Measurements from ENCODE around the gene PCBP3. TPM values are rescaled to one million over a fixed set of nuclear protein-coding genes. Genes with fewer than 3 reads are reported as not detected.

Gene PCBP3
- total RNA-seq, 1 experiment from 2014 or later = not detected

GRCh38 chr21:45780647-45781046 lies 137.1 kb downstream of the PCBP3 start:
- ChIA-PET CTCF (no interaction called here), POLR2A (no interaction called here)
- H3K4me3 ChIP-seq (ENCODE audit: low read depth in 2 of 2, low read length in 2 of 2) = no peak overlapping the region
- no peaks in the 10 kb centered on the region for H3K4me1 ChIP-seq (ENCODE audit: control insufficient read depth, insufficient read depth, low read length)
- H3K27me3 ChIP-seq (ENCODE audit: control insufficient read depth, insufficient read depth, low read length) = peaks cover 5% of the 10 kb centered on the region; the same call in 1 of the 2 replicates
- H3K27ac ChIP-seq (ENCODE audit: low read length) = no peak overlapping the region
- BruUV-seq (replicated peaks) = no TSS peak
- intact Hi-C loops (cut with micrococcal nuclease; ENCODE audit: unreplicated experiment) (no loop called here), in situ Hi-C loops (cut with HindIII; ENCODE audit: low pct_unique_long_range_greater_than_20kb, low sequenced_read_pairs) (no loop called here)
- ATAC-seq (no peak), DNase-seq (ENCODE audit: low read depth, low spot score) (no peak)
- no peaks in the 10 kb centered on the region for H3K36me3 ChIP-seq (ENCODE audit: control insufficient read depth, insufficient read depth, low read length)
- H3K9me3 ChIP-seq (ENCODE audit: control insufficient read depth, insufficient read depth, low read depth, low read length) = no peaks in the 10 kb centered on the region
- TF ChIP-seq CTCF (IDR thresholded peaks at IDR 0.05) (no peak), POLR2AphosphoS5 (IDR thresholded peaks at IDR 0.05; ENCODE audit: low read depth, low read length) (no peak), TCF7L2 (IDR thresholded peaks at IDR 0.05; ENCODE audit: low read depth, low read length) (no peak), SIN3A (IDR thresholded peaks at IDR 0.05; ENCODE audit: borderline replicate concordance, insufficient read depth, low read depth, low read length) (no peak), REST (IDR thresholded peaks at IDR 0.05; ENCODE audit: insufficient read depth in 1 of 2, low read depth in 2 of 2, low read length in 1 of 2) (no peak)

DNA sequence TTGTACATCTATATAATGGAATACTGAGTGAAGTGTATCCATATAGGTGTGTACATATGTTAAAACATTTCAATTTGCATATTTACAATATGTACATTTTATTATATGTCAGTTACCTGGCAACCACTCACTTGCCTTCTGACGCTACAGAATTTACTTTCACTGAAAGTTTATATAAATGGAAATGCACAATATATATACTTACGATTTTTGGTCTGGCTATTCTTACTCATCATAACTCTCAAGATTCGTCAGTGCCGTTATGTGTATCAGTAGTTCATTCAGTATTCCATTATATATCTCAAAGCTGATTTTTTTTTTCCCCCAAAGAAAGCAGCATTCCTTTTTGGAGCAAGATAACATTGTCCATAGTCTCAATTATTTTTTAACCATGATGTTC lies 138.2 kb downstream of the PCBP3 start:
- no peaks in the 10 kb centered on the region for H3K4me1 ChIP-seq (ENCODE audit: control insufficient read depth, insufficient read depth, low read length)
- in situ Hi-C loops (cut with HindIII; ENCODE audit: low pct_unique_long_range_greater_than_20kb, low sequenced_read_pairs) (no loop called here), intact Hi-C loops (cut with micrococcal nuclease; ENCODE audit: unreplicated experiment) (no loop called here)
- no peak for ATAC-seq
- H3K9me3 ChIP-seq (ENCODE audit: control insufficient read depth, insufficient read depth, low read depth, low read length) = no peaks in the 10 kb centered on the region
- H3K4me3 ChIP-seq (ENCODE audit: low read depth in 2 of 2, low read length in 2 of 2) = no peak overlapping the region
- no peak for TF ChIP-seq POLR2AphosphoS5 (IDR thresholded peaks at IDR 0.05; ENCODE audit: low read depth, low read length)
- no peak for TF ChIP-seq SIN3A (IDR thresholded peaks at IDR 0.05; ENCODE audit: borderline replicate concordance, insufficient read depth, low read depth, low read length)
- no peak for TF ChIP-seq REST (IDR thresholded peaks at IDR 0.05; ENCODE audit: insufficient read depth in 1 of 2, low read depth in 2 of 2, low read length in 1 of 2)
- no peak for DNase-seq (ENCODE audit: low read depth, low spot score)
- peaks cover 5% of the 10 kb centered on the region for H3K27me3 ChIP-seq (ENCODE audit: control insufficient read depth, insufficient read depth, low read length)
- CTCF ChIA-PET = no interaction called here
- no TSS peak for BruUV-seq (replicated peaks)
- POLR2A ChIA-PET = interaction anchor here (0.6 kb wide), 1 partner anchor 17 kb away, joined by 3 read pairs; no protein-coding TSS in a partner anchor
- H3K27ac ChIP-seq (ENCODE audit: low read length) = no peak overlapping the region
- H3K36me3 ChIP-seq (ENCODE audit: control insufficient read depth, insufficient read depth, low read length) = no peaks in the 10 kb centered on the region

All from Panc1 (cell line).